RCC 7860 (cell line): ENCODE data around the gene GC.
A peak's percentile ranks its signal among the peaks of the same experiment; 100 is the strongest.
"Not testable (repeated sequence)": the region's sequence is repeated elsewhere in the genome, so short reads cannot be mapped to it uniquely, and the experiment has no call there.

Experiments
- DNase-seq: peaks from one replicate; pipeline ENCODE4 v3.0.0-alpha.2; 2015; ENCODE audit warnings: low spot score
- FAIRE-seq: peaks from 2 replicates; lab custom pipeline; 2012; peaks lifted over from hg19 to GRCh38; lab: Jason Lieb, UNC

GC gene, protein sequence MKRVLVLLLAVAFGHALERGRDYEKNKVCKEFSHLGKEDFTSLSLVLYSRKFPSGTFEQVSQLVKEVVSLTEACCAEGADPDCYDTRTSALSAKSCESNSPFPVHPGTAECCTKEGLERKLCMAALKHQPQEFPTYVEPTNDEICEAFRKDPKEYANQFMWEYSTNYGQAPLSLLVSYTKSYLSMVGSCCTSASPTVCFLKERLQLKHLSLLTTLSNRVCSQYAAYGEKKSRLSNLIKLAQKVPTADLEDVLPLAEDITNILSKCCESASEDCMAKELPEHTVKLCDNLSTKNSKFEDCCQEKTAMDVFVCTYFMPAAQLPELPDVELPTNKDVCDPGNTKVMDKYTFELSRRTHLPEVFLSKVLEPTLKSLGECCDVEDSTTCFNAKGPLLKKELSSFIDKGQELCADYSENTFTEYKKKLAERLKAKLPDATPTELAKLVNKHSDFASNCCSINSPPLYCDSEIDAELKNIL

DNA sequence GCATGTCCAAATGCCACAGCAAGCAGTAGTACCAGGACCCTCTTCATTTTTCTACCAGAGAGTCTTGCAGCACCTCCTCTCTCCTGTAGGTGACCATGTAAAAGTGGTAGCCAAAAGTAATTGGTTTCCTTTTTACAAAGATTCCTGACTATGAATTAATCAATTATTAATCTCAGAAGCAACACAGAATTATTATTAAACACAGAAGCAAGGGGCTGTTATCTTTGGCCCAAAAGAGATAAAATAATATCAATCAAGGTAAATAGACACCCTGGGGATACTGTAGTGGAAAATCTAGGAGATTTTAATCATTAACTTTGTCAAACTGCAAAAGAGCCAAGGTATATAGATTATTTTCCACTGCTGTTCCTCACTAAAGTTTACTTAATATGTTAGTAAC, at the start of gene GC:
TSS of gene GC (minus strand) at position 108 of the 400 bp plus-strand sequence. CDS start at position 47, 61 bp downstream.
- FAIRE-seq (no peak), DNase-seq (no peak)

DNA sequence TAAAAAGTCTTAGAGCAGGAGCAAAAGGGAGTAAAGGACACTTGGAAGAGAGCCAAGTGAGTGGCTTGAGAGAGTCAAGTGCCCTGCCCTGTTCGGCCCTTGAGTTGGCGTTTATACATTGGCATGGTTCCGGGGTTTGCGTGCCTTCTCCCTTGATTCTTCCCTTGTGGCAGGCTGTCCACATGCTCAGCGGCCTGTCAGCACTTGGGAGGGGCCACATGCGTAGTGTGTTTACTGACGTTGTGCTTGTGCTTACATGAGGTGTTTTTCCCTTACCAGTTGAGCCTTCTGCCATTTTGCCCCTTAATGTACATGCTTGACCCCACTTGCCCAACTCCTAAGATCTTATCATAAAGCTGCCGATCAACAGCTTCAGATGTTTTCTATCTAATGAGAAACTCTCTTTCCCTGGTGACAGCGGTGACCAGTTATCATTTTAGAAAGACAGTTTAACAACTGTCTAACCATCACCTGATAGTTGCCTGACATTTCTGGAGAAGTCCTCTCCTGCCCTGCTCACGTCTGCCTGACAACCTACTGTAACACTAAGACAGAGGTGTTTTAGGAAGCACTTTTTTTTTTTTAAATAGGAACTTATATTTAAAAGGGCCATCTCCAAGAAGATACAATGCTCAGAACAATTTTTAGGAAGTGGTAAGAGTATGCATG, 49.5 kb upstream of the GC start:
- FAIRE-seq (no peak), DNase-seq (no peak)

DNA sequence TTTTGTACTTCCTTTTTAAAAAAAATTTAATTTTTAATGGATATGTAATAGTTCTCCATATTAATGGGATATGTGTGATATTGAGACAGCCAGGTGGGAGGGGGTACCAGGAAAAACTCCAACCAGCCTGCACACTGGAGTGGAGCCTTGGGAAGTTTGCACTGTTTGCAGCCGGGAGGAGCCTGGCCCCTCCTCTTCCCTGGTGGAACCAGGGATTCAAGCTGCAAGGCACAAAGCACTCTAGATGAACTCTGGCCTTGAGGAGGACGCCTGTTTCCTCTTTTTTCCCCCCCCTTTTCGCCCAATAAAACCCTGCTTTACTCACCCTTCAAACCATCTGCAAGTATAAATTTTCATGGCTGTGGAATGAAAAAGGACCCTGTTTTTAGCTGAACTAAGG, 48.2 kb upstream of the GC start:
- no peak for DNase-seq
- FAIRE-seq = no peak

DNA sequence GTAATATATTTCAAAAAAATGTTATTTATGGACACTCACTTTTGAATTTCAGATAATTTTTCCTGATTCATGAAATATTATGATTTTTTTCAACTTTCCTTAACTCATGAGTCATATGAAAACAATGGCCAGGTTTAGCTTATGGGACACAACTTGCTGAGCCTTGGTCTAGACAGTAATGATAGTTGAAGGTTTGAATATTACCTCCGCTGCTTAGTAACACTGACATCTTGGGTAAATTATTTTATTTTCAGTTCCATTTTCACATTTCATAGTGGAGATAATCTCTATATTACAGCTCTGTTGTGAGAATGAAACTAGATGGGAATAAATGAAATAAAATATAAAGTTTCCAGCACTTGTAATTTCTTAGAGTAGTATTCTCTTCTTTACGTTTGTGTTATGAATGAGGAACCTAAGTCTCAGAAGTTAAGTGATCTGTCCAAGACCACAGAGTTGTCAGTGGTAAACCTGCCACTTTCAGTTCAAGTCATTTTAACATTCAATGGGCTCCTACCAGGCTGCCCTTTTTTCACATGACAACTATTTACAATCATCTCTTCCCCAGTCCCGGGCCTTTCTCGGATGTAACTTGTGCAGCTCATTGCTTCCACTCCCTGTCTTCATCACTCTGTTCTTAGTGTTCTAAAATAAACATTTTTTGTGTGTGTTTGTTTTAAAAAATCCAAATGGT, 46.8 kb upstream of the GC start:
- FAIRE-seq (no peak), DNase-seq (no peak)

DNA sequence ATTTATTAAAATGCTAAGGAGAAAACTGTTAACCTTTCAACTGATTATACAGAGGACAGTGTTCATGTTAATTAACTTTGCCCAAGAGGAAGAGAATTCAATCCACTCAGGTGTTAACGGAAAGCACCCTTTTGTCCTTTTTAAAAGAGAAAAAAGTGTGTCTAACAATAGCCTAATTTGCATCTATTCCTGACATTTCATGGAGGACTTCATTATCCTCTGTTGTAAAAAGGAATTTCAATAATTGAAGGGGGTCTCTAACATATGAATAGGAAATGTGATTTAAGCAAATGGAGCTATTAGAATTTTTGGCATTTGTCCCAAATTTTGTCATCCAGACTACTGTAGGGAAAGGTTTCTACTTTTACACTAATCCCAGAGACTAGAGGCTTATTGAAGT, 44.6 kb upstream of the GC start:
- FAIRE-seq (no peak), DNase-seq (no peak)

DNA sequence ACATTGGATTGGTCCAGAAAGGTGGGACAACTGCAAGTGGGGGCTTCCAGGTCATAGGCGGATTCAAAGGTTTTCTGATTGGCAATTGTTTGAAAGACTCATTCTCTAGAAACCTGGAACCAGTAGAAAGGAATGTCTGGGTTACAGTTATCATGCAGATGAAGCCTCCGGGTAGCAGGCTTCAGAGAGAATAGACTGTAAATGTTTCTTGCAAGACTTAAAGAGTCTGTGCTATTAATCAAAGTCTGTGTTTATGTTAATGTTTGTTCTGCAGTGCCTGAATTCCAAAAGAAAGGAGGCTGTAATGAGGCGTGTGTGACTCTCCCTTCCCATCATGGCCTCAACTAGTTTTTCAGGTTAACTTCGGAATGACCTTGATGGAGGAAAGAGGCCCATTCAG, 43.9 kb upstream of the GC start:
- DNase-seq = no peak
- FAIRE-seq = no peak

DNA sequence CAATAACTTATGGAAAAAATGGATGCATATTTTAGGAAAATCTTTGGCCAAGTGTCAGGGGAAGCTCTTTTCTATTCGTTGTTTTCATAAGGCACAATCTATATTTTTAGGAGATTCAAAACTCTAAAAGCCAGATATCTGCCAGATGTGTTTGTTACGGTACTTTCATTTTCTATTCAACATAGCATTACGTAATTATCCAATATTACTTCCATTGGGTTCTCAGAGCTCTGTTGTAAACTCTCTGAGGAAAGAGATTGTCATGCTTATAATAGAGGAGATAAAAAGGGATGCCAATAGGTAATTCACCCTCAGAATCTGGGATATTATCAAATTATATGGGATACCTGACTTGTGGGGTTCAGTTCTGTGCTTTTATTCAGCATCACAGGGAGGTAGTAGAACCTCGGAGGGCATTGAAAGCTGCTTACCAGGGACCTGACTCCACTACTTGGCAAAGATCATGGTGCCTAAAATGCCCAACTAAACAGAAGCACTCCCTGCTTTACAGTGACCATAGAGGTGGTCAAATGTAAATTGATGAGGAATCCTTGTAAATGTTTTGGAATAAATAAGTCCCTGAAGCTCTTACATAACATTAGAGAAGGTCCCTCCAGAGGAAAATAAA, 32.9 kb upstream of the GC start:
- DNase-seq (no peak), FAIRE-seq (no peak)

DNA sequence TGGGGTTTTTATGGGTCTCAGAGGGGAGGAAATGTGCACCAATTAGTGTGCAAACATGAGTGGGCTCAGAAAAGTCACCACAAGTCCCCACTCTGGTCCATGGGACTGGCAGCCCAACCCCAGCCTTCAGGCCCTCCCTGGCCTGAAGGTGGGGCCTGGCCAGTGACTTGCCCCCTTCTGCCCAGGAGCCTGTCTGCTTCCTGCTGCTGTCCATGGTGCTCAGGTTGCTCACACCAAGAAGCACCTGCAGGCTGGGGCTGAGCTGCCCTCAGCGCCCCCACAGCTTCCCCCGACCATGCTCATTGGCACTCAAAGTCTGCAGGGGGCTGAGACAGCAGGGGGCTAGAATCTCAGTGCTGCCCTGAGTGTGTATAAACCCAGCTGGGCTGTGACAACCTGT, 30.6 kb upstream of the GC start:
- FAIRE-seq = no peak
- no peak for DNase-seq

DNA sequence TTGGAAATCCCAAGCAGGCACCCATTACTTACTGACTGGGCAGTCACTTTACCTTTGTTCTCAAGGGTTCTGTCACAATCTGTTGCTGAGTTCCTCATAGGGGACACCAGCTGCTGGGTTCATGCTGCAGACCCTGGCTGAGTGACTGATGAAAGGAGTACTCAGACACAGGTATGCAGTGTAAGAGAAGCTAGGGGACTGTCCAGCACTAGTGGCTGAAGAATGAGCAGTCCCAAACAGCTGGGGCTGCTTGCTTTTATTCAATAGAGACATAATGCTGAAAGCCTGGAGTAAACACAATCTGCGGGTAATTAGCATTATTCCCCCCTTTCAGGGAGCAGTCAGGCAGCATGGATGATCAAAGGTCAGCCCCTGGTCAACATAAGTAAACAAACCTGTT, 25.9 kb upstream of the GC start:
- not testable (repeated sequence) for DNase-seq, FAIRE-seq

DNA sequence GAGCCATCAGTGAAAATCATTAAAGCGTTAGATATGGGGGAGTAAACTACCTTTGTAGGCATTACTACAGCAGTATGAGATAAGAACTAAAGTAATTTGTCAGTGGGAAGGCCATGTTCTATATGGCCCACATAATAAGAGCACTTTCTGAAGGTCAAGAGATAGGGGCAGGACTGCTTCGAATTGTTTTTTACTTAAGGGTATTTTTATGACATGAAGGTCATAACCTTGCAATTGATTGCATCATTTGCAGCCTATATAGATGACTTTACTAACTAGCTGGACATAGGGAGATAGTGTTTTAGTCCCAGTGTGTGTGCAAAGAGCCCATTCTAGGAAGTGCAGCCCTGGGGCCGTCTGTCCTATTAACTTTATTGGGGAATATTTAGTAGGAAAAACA, 23.6 kb upstream of the GC start:
- FAIRE-seq = no peak

DNA sequence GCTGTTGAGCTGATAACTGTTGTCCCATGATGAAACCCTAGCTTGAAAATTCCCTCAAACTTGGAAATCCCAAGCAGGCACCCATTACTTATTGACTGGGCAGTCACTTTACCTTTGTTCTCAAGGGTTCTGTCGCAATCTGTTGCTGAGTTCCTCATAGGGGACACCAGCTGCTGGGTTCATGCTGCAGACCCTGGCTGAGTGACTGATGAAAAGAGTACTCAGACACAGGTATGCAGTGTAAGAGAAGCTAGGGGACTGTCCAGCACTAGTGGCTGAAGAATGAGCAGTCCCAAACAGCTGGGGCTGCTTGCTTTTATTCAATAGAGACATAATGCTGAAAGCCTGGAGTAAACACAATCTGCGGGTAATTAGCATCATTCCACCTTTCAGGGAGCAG, 21.4 kb upstream of the GC start:
- not testable (repeated sequence) for DNase-seq, FAIRE-seq

More for the DNA sequence above, 23.6 kb upstream of the GC start:
- DNase-seq = no peak

DNA sequence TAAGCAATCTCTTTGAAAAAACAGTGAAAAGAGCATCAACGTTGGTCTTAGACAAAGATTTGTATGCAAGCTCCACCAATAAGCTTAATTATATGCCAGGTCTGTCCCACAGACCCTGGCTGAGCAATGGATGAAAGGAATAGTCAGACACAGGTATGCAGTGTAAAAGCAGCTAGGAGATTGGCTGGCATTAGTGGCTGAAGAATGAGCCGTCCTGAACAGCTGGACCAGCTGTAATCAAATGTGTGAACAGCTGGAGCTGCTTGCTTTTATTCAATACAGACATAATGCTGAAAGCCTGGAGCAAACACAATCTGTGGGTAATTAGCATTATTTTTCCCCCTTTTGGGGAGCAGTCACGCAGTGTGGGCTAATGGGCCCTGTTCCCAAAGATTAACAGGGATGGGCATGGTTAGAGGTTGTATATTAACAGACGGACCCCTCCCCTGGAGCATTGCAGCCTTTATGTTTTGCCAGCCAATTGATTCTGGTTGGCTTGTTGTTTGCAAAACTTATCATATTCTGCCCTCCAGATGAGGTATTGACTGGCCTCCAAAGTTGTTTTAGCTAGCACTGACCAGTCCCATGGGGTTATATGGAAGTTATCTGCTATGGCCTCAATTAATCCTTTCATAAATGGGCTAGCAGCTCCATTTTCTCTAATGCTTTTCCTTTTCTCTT, 20.3 kb upstream of the GC start:
- not testable (repeated sequence) for DNase-seq, FAIRE-seq

DNA sequence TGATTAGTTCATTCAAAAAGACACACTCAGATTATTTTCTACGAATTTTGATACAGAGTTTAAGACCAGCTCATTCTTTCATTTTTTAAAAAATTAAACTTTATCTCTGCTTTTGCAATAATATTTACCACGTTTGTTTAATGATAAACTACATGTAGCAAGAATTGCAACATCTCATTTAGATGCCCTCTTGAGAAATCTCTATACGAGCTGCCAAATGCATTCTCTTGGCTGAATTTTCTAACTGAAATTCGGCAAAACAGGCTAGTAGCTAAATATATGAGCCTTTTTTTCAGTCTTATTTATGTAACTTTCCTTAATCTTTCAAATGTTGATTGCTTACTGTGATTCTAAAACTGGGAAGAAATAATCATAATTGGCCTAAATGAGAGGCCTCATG, 2.1 kb upstream of the GC start:
- FAIRE-seq (no peak), DNase-seq (no peak)

DNA sequence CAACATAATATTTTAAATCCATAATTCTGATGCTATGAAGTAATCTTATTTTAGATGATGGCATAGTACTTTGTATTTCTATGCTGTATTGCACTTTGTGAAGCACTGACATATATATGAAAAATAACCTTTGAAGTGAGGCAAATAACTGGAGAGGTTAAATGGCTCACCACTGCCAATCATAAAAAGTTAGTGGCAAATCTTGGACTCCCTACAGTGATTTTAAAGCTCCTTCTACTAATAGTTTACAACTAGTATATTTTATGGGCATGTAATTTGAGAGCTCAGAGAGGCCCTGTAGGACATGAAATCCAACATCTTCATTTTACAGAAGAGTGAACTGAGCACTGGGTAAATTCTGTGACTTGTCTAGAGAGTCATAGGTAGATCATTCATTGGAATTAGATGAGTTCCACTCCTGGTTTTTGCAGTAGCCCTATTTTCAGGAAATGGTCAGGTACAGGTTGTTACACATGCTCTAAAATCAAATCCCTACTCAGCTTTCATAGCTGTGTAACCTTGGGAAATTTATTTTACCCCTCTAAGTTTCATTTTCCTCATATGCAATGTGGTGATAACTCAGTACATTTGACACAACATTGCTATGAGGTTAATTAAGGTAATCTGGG, 804 bp upstream of the GC start:
- no peak for DNase-seq
- FAIRE-seq = no peak

DNA sequence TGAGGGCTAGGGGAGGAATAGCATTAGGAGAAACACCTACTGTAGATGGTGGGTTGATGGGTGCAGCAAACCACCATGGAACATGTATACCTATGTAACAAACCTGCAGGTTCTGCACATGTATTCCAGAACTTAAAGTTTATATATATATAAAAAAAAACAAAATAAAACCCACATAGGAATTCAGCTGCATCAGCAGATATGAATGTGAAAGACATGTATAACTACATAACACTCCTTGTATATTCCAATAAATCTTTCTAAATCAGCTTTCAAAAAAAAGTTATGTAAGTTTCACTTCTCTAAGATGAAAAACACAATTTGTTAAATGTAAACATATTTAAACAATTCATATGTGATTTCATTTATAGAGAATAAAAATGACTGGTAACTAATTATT, 6.0 kb downstream of the GC start:
- no peak for DNase-seq
- FAIRE-seq = no peak

DNA sequence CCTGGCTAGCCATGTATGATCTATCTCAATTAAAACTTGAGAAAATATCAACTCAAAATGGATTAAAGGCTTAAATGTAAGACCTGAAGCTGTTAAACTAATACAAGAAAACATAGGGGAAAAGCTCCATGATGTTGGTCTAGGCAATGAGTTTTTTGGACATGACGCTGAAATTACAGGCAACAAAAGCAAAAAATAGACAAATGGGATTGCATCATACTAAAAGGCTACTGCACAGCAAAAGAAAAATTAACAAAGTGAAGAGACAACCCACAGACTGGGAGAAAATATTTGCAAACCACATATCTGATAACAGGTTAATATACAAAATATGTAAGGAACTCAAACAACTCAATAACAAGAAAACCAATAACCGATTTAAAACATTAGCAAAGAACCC, 8.4 kb downstream of the GC start:
- FAIRE-seq (no peak), DNase-seq (no peak)

DNA sequence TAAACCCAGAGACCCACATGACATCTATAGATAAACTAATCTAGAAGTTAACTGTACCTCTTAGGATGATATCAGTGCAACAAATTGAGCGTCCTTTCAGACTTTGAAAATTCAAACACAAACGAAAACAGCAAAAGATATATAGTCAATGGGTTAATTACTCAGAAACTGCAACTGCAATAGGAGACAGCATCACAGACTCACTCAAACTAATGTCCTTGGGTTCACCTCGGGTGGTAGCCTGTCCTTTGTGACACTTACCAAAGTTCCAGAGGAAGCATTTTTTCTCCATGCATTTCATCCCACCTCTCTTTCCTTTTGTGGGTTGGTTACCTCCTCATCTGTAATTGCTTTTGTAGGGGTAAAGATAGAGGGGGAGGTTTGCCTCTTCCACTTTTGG, 9.7 kb downstream of the GC start:
- FAIRE-seq (no peak), DNase-seq (no peak)

DNA sequence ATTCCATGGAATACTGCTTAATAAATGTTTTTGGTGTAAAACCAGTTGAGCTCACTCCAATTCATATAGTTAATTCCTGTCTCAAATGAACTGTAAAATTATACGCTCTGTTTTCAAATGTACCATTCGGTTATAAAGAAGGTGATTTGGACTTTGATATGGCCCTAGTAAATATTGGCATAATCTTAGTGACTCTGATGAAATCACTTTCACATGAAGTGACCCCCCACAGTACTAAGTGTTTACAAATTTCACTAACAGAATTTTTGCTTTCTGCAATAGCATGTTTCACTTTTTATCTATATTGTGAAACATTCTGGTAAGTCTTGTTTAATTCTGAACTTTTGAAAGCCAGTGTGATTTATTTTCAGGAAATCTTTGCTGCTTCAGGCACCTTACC, 10.9 kb downstream of the GC start:
- no peak for FAIRE-seq
- no peak for DNase-seq

DNA sequence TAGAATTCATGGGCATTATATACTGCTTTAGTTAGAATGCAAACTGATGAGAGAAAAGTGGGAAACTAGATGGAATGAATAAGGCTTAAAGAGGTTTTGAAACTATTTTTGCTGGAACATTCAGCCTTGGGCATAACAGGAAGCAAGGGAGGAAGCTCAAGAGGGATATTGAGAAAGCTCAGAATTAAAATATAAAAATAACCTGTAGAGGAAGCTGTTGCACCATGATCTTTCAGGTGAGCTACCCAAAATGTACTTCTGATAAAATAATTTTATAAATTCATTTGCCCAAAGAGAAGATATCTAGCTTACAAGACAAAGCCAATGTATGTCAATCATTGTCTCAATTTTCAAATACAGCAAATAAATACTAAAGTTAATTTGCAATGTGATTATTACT, 11.3 kb downstream of the GC start:
- DNase-seq (peak; percentile 8), FAIRE-seq (no peak)

DNA sequence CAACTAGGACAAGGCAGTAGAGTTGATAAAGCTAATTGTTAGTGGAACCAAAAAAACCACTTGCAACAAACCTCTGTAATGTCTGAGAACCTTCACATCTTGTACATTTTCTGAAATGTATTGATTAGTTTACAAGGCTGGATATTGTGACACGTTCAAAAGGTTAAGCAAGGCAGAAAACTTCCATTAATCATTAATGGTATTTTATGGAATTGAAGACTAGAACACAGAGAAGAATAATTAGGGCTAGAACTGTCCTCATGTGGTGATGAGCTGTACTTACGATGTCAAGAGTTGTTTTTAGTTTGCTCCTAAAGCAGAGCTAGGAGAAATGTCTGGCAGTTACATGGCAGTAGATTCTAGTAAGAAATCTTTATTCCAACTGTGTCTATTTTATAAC, 12.3 kb downstream of the GC start:
- no peak for FAIRE-seq
- DNase-seq = no peak
